Neuron (in vitro differentiated cells): ENCODE measurements around the gene ADORA2A.

ENCODE experiments used
- H2AFZ ChIP-seq: one replicate; pipeline ENCODE4 v1.6.1; 2013; ENCODE audit warnings: low read depth, mild to moderate bottlenecking, inconsistent platforms, low read length, moderate library complexity
- H3K27me3 ChIP-seq: one replicate; pipeline ENCODE4 v1.6.1; 2013; ENCODE audit warnings: low read length; ENCODE audit not compliant: insufficient read depth
- H3K36me3 ChIP-seq: one replicate; pipeline ENCODE4 v1.6.1; 2013; ENCODE audit warnings: low read length; ENCODE audit not compliant: insufficient read depth
- H3K4me1 ChIP-seq: one replicate; pipeline ENCODE4 v1.6.1; 2013; ENCODE audit warnings: low read length; ENCODE audit not compliant: insufficient read depth
- H3K4me3 ChIP-seq: 2 replicates; pipeline ENCODE4 v1.5.1; 2013; ENCODE audit warnings: mild to moderate bottlenecking, low read length, moderate library complexity
- H3K9me3 ChIP-seq: one replicate; pipeline ENCODE4 v1.6.1; 2013; ENCODE audit warnings: low read length

Gene ADORA2A

GRCh38 chr22:24427500-24428164, at the start of gene ADORA2A:
Gene ADORA2A, plus strand, starts transcription at chr22:24427599. Its CDS starts 5,806 bp downstream, at chr22:24433405.
- Histone ChIP-seq H3K4me1 (peaks cover 16% of the 10 kb centered on the region), H3K27me3 (peaks cover 28% of the 10 kb centered on the region), H3K9me3 (no peaks in the 10 kb centered on the region), H3K36me3 (no peaks in the 10 kb centered on the region), H3K4me3 (no peak within 1 kb of the TSS), H2AFZ (no peak within 1 kb of the TSS)

GRCh38 chr22:24379536-24379935, 47.9 kb upstream of the ADORA2A start:
- H2AFZ ChIP-seq = no peak overlapping the region
- no peak overlapping the region for H3K4me3 ChIP-seq
- H3K9me3 ChIP-seq = peaks cover 1% of the 10 kb centered on the region
- peaks cover 49% of the 10 kb centered on the region for H3K36me3 ChIP-seq
- no peaks in the 10 kb centered on the region for H3K4me1 ChIP-seq
- H3K27me3 ChIP-seq = no peaks in the 10 kb centered on the region

GRCh38 chr22:24380220-24380904, 47.0 kb upstream of the ADORA2A start:
- Histone ChIP-seq H3K4me3 (no peak overlapping the region), H3K9me3 (peaks cover 1% of the 10 kb centered on the region), H3K36me3 (peaks cover 43% of the 10 kb centered on the region), H3K27me3 (no peaks in the 10 kb centered on the region), H3K4me1 (no peaks in the 10 kb centered on the region), H2AFZ (no peak overlapping the region)

GRCh38 chr22:24380905-24381230, 46.5 kb upstream of the ADORA2A start:
- Histone ChIP-seq H3K4me1 (no peaks in the 10 kb centered on the region), H3K9me3 (peaks cover 1% of the 10 kb centered on the region), H3K36me3 (peaks cover 38% of the 10 kb centered on the region), H3K4me3 (no peak overlapping the region), H2AFZ (no peak overlapping the region), H3K27me3 (no peaks in the 10 kb centered on the region)

GRCh38 chr22:24383061-24383460, 44.3 kb upstream of the ADORA2A start:
- Histone ChIP-seq H3K4me1 (no peaks in the 10 kb centered on the region), H3K9me3 (peaks cover 3% of the 10 kb centered on the region), H3K36me3 (peaks cover 24% of the 10 kb centered on the region), H3K27me3 (no peaks in the 10 kb centered on the region), H2AFZ (no peak overlapping the region), H3K4me3 (no peak overlapping the region)

- peaks cover 3% of the 10 kb centered on the region for H3K9me3 ChIP-seq
- H3K36me3 ChIP-seq = peaks cover 18% of the 10 kb centered on the region
Measured at GRCh38 chr22:24384131-24384530, 43.3 kb upstream of the ADORA2A start.

GRCh38 chr22:24386937-24387471, 40.4 kb upstream of the ADORA2A start:
- Histone ChIP-seq H2AFZ (no peak overlapping the region), H3K27me3 (no peaks in the 10 kb centered on the region), H3K4me1 (no peaks in the 10 kb centered on the region), H3K9me3 (peaks cover 3% of the 10 kb centered on the region), H3K4me3 (no peak overlapping the region), H3K36me3 (peaks cover 16% of the 10 kb centered on the region)

More at GRCh38 chr22:24384131-24384530, 43.3 kb upstream of the ADORA2A start:
- Histone ChIP-seq H3K4me1 (no peaks in the 10 kb centered on the region), H2AFZ (no peak overlapping the region), H3K27me3 (no peaks in the 10 kb centered on the region), H3K4me3 (no peak overlapping the region)

- no peak overlapping the region for H3K4me3 ChIP-seq
- H3K4me1 ChIP-seq = no peaks in the 10 kb centered on the region
- H3K9me3 ChIP-seq = peaks cover 3% of the 10 kb centered on the region
- H3K27me3 ChIP-seq = no peaks in the 10 kb centered on the region
- H2AFZ ChIP-seq = no peak overlapping the region
- peaks cover 8% of the 10 kb centered on the region for H3K36me3 ChIP-seq
Measured at GRCh38 chr22:24389680-24390079, 37.7 kb upstream of the ADORA2A start.

- Histone ChIP-seq H3K4me3 (no peak overlapping the region), H3K4me1 (no peaks in the 10 kb centered on the region), H3K36me3 (peaks cover 9% of the 10 kb centered on the region), H2AFZ (no peak overlapping the region), H3K27me3 (no peaks in the 10 kb centered on the region), H3K9me3 (peaks cover 3% of the 10 kb centered on the region)
Measured at GRCh38 chr22:24390156-24390555, 37.2 kb upstream of the ADORA2A start.

GRCh38 chr22:24390576-24390975, 36.8 kb upstream of the ADORA2A start:
- H3K36me3 ChIP-seq = peaks cover 13% of the 10 kb centered on the region
- no peak overlapping the region for H2AFZ ChIP-seq
- H3K4me1 ChIP-seq = no peaks in the 10 kb centered on the region
- no peaks in the 10 kb centered on the region for H3K27me3 ChIP-seq
- peaks cover 3% of the 10 kb centered on the region for H3K9me3 ChIP-seq
- no peak overlapping the region for H3K4me3 ChIP-seq

GRCh38 chr22:24391836-24392217, 35.6 kb upstream of the ADORA2A start:
- no peak overlapping the region for H3K4me3 ChIP-seq
- peaks cover 21% of the 10 kb centered on the region for H3K36me3 ChIP-seq
- H2AFZ ChIP-seq = no peak overlapping the region
- peaks cover 3% of the 10 kb centered on the region for H3K9me3 ChIP-seq
- H3K4me1 ChIP-seq = no peaks in the 10 kb centered on the region
- H3K27me3 ChIP-seq = no peaks in the 10 kb centered on the region

- Histone ChIP-seq H3K4me1 (no peaks in the 10 kb centered on the region), H3K9me3 (peaks cover 3% of the 10 kb centered on the region), H3K27me3 (no peaks in the 10 kb centered on the region), H3K36me3 (peaks cover 23% of the 10 kb centered on the region), H3K4me3 (no peak overlapping the region), H2AFZ (no peak overlapping the region)
Measured at GRCh38 chr22:24392218-24392931, 35.0 kb upstream of the ADORA2A start.

- no peaks in the 10 kb centered on the region for H3K27me3 ChIP-seq
- H3K4me3 ChIP-seq = no peak overlapping the region
- peaks cover 27% of the 10 kb centered on the region for H3K36me3 ChIP-seq
- H2AFZ ChIP-seq = no peak overlapping the region
- no peaks in the 10 kb centered on the region for H3K4me1 ChIP-seq
- H3K9me3 ChIP-seq = no peaks in the 10 kb centered on the region
Measured at GRCh38 chr22:24393012-24393559, 34.3 kb upstream of the ADORA2A start.
